H9 (cell line): ENCODE data around the gene CFAP90. TPM values are rescaled to one million over a fixed set of nuclear protein-coding genes. Genes with fewer than 3 reads are reported as not detected.

Experiments
- DNase-seq: peaks from one replicate; pipeline ENCODE4 v3.0.0-alpha.2; 2017
- H2AFZ ChIP-seq: one replicate; pipeline ENCODE4 v1.6.1; 2013; ENCODE audit warnings: mild to moderate bottlenecking, low read length, control low read depth, moderate library complexity
- H2AK5ac ChIP-seq: 2 replicates; pipeline ENCODE4 v1.6.1; 2013; ENCODE audit warnings: low read length, control low read depth, mixed read lengths; ENCODE audit not compliant: insufficient read length
- H2BK120ac ChIP-seq: one replicate; pipeline ENCODE4 v1.6.1; 2013; ENCODE audit warnings: low read depth, mild to moderate bottlenecking, low read length, control low read depth, inconsistent platforms; ENCODE audit not compliant: poor library complexity, severe bottlenecking
- H2BK12ac ChIP-seq: 2 replicates; pipeline ENCODE4 v1.6.1; 2013; ENCODE audit warnings: low read length, control low read depth, mixed read lengths, low read depth; ENCODE audit not compliant: insufficient read length
- H2BK15ac ChIP-seq: 2 replicates; pipeline ENCODE4 v1.6.1; 2013; ENCODE audit warnings: low read depth, low read length, control low read depth
- H2BK20ac ChIP-seq: one replicate; pipeline ENCODE4 v1.6.1; 2013; ENCODE audit warnings: low read depth, mild to moderate bottlenecking, low read length, control low read depth, inconsistent platforms; ENCODE audit not compliant: poor library complexity, severe bottlenecking
- H2BK5ac ChIP-seq: 2 replicates; pipeline ENCODE4 v1.6.1; 2013; ENCODE audit warnings: low read length, control low read depth, mixed read lengths; ENCODE audit not compliant: insufficient read length
- H3K14ac ChIP-seq: 2 replicates; pipeline ENCODE4 v1.6.1; 2013; ENCODE audit warnings: low read length, control low read depth; ENCODE audit not compliant: insufficient read depth
- H3K18ac ChIP-seq: 2 replicates; pipeline ENCODE4 v1.6.1; 2013; ENCODE audit warnings: low read depth, mild to moderate bottlenecking, mixed read lengths, low read length, control low read depth; ENCODE audit not compliant: insufficient read length
- H3K23ac ChIP-seq: 2 replicates; pipeline ENCODE4 v1.6.1; 2013; ENCODE audit warnings: low read length, control low read depth, mixed read lengths, low read depth; ENCODE audit not compliant: insufficient read length
- H3K23me2 ChIP-seq: 2 replicates; pipeline ENCODE4 v1.6.1; 2013; ENCODE audit warnings: low read depth, mild to moderate bottlenecking, mixed read lengths, low read length, control low read depth; ENCODE audit not compliant: insufficient read length, poor library complexity, severe bottlenecking
- H3K27ac ChIP-seq: 2 replicates; pipeline ENCODE4 v1.5.1; 2013; ENCODE audit warnings: low read length, control low read depth, mixed read lengths, low read depth; ENCODE audit not compliant: insufficient read length
- H3K27me3 ChIP-seq: 2 replicates; pipeline ENCODE4 v1.6.1; 2013; ENCODE audit warnings: low read length, control low read depth, inconsistent platforms; ENCODE audit not compliant: insufficient read depth
- H3K4ac ChIP-seq: 2 replicates; pipeline ENCODE4 v1.6.1; 2013; ENCODE audit warnings: low read depth, mild to moderate bottlenecking, control low read depth, inconsistent platforms, low read length, moderate library complexity
- H3K4me1 ChIP-seq: 2 replicates; pipeline ENCODE4 v1.6.1; 2013; ENCODE audit warnings: low read length, control low read depth, inconsistent platforms; ENCODE audit not compliant: insufficient read depth
- H3K4me2 ChIP-seq: 2 replicates; pipeline ENCODE4 v1.6.1; 2013; ENCODE audit warnings: low read length, control low read depth, mixed read lengths; ENCODE audit not compliant: insufficient read length, insufficient read depth
- H3K56ac ChIP-seq: 2 replicates; pipeline ENCODE4 v1.6.1; 2013; ENCODE audit warnings: low read depth, mild to moderate bottlenecking, mixed read lengths, low read length, control low read depth; ENCODE audit not compliant: insufficient read length
- H3K79me1 ChIP-seq: 2 replicates; pipeline ENCODE4 v1.6.1; 2013; ENCODE audit warnings: low read depth, mild to moderate bottlenecking, moderate library complexity, low read length, control low read depth, inconsistent platforms; ENCODE audit not compliant: insufficient read depth, poor library complexity, severe bottlenecking
- H3K79me2 ChIP-seq: 2 replicates; pipeline ENCODE4 v1.6.1; 2013; ENCODE audit warnings: low read length, control low read depth, inconsistent platforms; ENCODE audit not compliant: insufficient read depth
- H3K9ac ChIP-seq: 2 replicates; pipeline ENCODE4 v1.6.1; 2013; ENCODE audit warnings: low read length, control low read depth, mixed read lengths; ENCODE audit not compliant: insufficient read length; ENCODE audit errors: extremely low read depth
- H3K9me3 ChIP-seq: one replicate; pipeline ENCODE4 v1.6.1; 2013; ENCODE audit warnings: low read depth, low read length, inconsistent platforms; ENCODE audit not compliant: control insufficient read depth
- H3T11ph ChIP-seq: one replicate; pipeline ENCODE4 v1.6.1; 2013; ENCODE audit warnings: mild to moderate bottlenecking, low read length, control low read depth, inconsistent platforms
- H4K20me1 ChIP-seq: one replicate; pipeline ENCODE4 v1.6.1; 2013; ENCODE audit not compliant: control insufficient read depth, insufficient read length, insufficient read depth
- H4K5ac ChIP-seq: 2 replicates; pipeline ENCODE4 v1.6.1; 2013; ENCODE audit warnings: low read depth, mild to moderate bottlenecking, mixed read lengths, low read length, control low read depth; ENCODE audit not compliant: insufficient read length
- H4K8ac ChIP-seq: replicated peaks from 2 replicates; pipeline ENCODE4 v1.6.1; 2013; ENCODE audit warnings: low read length, control low read depth, mixed read lengths, low read depth; ENCODE audit not compliant: insufficient read length
- H4K91ac ChIP-seq: 2 replicates; pipeline ENCODE4 v1.6.1; 2013; ENCODE audit warnings: low read depth, mild to moderate bottlenecking, moderate library complexity, mixed read lengths, low read length, control low read depth; ENCODE audit not compliant: insufficient read length
- H3K27ac Mint-ChIP-seq, 3 experiments: 2 replicates in 2 of 3; 3 replicates in 1 of 3; pipeline ENCODE4 v1.8.0; 2020 to 2021; ENCODE audit warnings: mixed read lengths in 3 of 3, mild to moderate bottlenecking in 1 of 3, moderate library complexity in 1 of 3
- H3K27me3 Mint-ChIP-seq: 2 replicates; pipeline ENCODE4 v1.8.0; 2021; ENCODE audit warnings: low read depth, mild to moderate bottlenecking, moderate library complexity, mixed read lengths
- H3K36me3 Mint-ChIP-seq, 3 experiments: 2 replicates in 2 of 3; 3 replicates in 1 of 3; pipeline ENCODE4 v1.8.0; 2020 to 2021; ENCODE audit warnings: low read depth in 3 of 3, mixed read lengths in 3 of 3; ENCODE audit not compliant: insufficient read depth in 1 of 3
- H3K4me1 Mint-ChIP-seq, 2 experiments: 2 replicates each; pipeline ENCODE4 v1.8.0; 2020; ENCODE audit warnings: mixed read lengths in 2 of 2
- H3K4me3 Mint-ChIP-seq, 2 experiments: 2 replicates in 1 of 2; 3 replicates in 1 of 2; pipeline ENCODE4 v1.8.0; 2020 to 2021; ENCODE audit warnings: mild to moderate bottlenecking in 2 of 2, mixed read lengths in 2 of 2, moderate library complexity in 1 of 2
- H3K9me3 Mint-ChIP-seq, 2 experiments: 2 replicates in 1 of 2; 3 replicates in 1 of 2; pipeline ENCODE4 v1.8.0; 2020; ENCODE audit warnings: mild to moderate bottlenecking in 2 of 2, mixed read lengths in 2 of 2, moderate library complexity in 1 of 2
- CTCF ChIP-seq: fragments of 200-600 bp; sonication (generic); conservative IDR thresholded peaks from 3 replicates; pipeline ENCODE4 v1.8.0; 2021; ENCODE audit warnings: antibody characterized with exemption, mild to moderate bottlenecking
- WGBS: extraction: QIAGEN DNeasy Blood & Tissue Kit; methylation state at CpG from one replicate; pipeline ENCODE4 v1.1.7; 2013; ENCODE audit warnings: missing lambda C conversion rate, low lambda C conversion rate, mixed read lengths; ENCODE audit not compliant: insufficient read length; ENCODE audit errors: extremely low coverage; 5-methylcytosine and 5-hydroxymethylcytosine counted together
- total RNA-seq: library from RNA; stranded (reverse); gene quantifications from 2 replicates; pipeline ENCODE4 v1.2.1, GENCODE V29; 2021

The CFAP90 gene
- total RNA-seq, 1 experiment from 2014 or later = 0.44 TPM

- no peak overlapping the region for H3K14ac ChIP-seq
- H3K4me1 Mint-ChIP-seq = peaks cover 11 to 15% of the 10 kb centered on the region in 2 experiments
- H3T11ph ChIP-seq = no peak overlapping the region
- no peak overlapping the region for H3K18ac ChIP-seq
- no peaks in the 10 kb centered on the region for H3K4me1 ChIP-seq
- H4K91ac ChIP-seq = no peak overlapping the region
- no peak overlapping the region for H2AFZ ChIP-seq
- H3K36me3 Mint-ChIP-seq = peaks cover 0 to 15% (median 4%) of the 10 kb centered on the region in 3 experiments; a peak in 3 of 7 replicates
- no peaks in the 10 kb centered on the region for H3K9me3 ChIP-seq
- no peak overlapping the region for H2AK5ac ChIP-seq
- H2BK120ac ChIP-seq = no peak overlapping the region
- peaks cover 2 to 7% of the 10 kb centered on the region in 2 experiments; a peak in 3 of 5 replicates for H3K9me3 Mint-ChIP-seq
- peaks cover 4% of the 10 kb centered on the region; the same call in 1 of the 2 replicates for H3K27me3 ChIP-seq
- no peak overlapping the region for H4K8ac ChIP-seq
- TF ChIP-seq CTCF = no peak
- H4K5ac ChIP-seq = no peak overlapping the region
- H3K27me3 Mint-ChIP-seq = peaks cover 30% of the 10 kb centered on the region
- no peak overlapping the region for H2BK15ac ChIP-seq
- WGBS = no CpG with 5 or more reads among the region's 2 CpGs
- H3K4ac ChIP-seq = no peak overlapping the region
- H3K23ac ChIP-seq = no peak overlapping the region
- no peak overlapping the region for H3K27ac ChIP-seq
- H3K9ac ChIP-seq = no peak overlapping the region
- no peaks in the 10 kb centered on the region for H3K79me2 ChIP-seq
- H3K4me2 ChIP-seq = no peak overlapping the region
- no peak overlapping the region for H3K4me3 Mint-ChIP-seq
- H2BK20ac ChIP-seq = no peak overlapping the region
- DNase-seq = no peak
- H3K79me1 ChIP-seq = no peaks in the 10 kb centered on the region
- H3K27ac Mint-ChIP-seq = no peak overlapping the region
- H3K56ac ChIP-seq = no peak overlapping the region
- H4K20me1 ChIP-seq = no peaks in the 10 kb centered on the region
- peaks cover 13% of the 10 kb centered on the region for H3K23me2 ChIP-seq
- H2BK12ac ChIP-seq = no peak overlapping the region
- H2BK5ac ChIP-seq = no peak overlapping the region
Measured at GRCh38 chr5:7852988-7853387, 2.1 kb upstream of the CFAP90 start.
